Pulmonary artery endothelial cell (primary cell): ENCODE data around the gene REEP6. TPM values are rescaled to one million over a fixed set of nuclear protein-coding genes. Genes with fewer than 3 reads are reported as not detected.
"Not testable (repeated sequence)": the region's sequence is repeated elsewhere in the genome, so short reads cannot be mapped to it uniquely, and the experiment has no call there.

Experiments
- DNase-seq: peaks from one replicate; pipeline ENCODE4 v3.0.0-alpha.2; 2011; ENCODE audit warnings: low read depth, low spot score
- total RNA-seq: library from RNA; depleted of rRNA; stranded (reverse); fragments of >200 nt; gene quantifications from 2 replicates; pipeline ENCODE4 v1.2.3, GENCODE V29; 2014

The REEP6 gene
- total RNA-seq, 1 donor from 2014 or later = 0.53 TPM

GRCh38 chr19:1471515-1472160, 19.3 kb upstream of the REEP6 start:
- DNase-seq = no peak

- DNase-seq = no peak
These were observed 18.5 kb upstream of the REEP6 start for GRCh38 chr19:1472231-1473084.

GRCh38 chr19:1473085-1473851, 17.7 kb upstream of the REEP6 start:
- DNase-seq = no peak

DNA sequence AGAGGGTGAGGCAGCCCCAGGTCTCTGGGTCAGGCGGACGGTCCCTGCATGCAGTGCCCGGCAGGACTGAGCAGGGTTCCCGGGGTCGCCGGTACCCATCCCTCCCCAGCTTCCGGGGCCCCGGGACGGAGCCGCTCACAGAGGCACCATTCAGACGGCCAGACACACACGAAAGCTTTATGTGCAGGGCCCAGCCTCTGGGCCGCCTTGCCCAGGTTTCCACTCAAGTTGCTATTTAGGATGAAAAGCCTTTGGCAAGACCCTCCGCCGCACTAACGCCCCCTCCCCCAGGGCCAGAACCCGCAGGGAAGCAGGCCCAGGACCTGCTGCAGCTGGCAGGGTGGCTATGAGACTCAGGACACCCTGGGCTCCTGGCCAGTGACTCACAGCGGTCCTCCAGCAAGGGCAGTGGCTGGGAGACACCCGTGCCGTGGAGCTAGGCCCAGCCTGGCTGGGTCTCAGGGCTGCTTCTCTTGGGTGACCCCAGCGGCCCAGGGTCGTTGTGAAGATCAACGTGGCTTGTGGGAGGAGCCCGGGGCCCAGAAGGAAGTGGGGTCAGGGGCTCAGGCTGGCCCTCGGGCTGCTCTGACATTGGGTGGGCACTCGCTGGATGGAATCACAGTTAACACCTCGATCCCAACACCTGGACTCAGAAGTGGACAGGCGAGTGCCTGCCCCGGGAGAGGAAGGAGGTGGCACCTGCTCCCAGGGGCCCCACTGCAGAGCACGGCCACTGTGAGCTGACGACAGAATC, 16.8 kb upstream of the REEP6 start:
- DNase-seq = no peak

DNA sequence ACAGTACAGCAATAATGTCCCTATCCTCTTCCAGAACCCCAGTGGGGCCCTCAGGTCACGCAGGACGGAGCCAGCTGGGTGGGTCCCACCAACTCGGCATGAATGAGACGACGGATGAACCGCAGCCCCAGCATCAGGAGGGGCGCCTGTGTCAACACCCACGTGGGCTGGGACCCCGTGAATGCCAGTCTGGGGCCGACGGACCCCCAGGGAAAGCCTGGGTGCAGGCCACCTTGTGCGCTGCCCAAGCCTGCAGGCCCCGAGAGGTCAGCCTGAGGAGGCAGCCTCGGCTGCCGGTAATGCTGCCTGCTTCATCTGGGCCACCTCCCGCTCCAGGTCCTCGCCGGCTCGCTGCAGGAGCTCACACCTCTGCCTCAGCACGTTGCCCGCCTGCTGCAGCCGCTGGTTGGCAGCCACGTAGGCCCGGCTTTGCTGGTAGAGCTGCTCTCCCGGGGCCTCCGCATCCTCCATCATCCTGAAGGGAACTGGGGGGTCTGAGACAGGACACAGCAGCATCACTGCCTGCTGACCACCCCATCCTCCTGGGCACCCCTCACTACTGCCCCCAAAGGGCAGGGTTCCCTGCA, 16.1 kb upstream of the REEP6 start:
- no peak for DNase-seq

DNA sequence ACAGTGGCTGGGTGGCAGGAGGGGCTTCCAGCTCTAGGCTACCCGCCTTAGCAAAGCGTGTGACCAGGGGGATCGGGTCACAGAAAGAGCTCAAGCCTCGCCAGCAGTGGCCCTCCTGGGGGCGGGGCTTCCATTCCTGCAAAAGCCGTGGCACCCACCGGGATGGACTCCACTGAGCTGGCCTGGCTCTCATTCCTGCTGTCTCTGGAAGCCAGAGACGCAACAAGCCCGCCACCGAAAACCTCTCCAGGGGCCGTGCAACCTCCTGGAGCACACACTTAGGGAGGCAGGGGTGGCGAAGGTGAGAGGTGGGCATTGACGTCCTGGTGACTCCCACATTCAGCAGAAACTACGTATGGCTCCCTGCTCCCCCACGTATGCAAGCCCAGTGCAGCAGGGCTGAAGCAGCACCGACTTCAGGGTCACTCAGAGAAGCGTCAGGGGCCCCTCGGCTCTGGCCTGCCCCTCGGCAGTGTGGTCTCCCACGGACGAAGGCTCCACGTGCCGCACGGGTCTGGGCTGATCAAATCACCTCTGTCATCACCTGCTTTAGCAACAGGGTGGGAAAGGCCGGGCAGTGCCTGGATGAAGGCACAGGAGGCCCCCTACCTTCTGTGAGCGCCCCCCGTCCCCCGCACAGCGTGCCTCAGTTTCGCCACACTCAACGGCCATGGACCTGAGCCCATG, 15.1 kb upstream of the REEP6 start:
- DNase-seq = no peak

DNA sequence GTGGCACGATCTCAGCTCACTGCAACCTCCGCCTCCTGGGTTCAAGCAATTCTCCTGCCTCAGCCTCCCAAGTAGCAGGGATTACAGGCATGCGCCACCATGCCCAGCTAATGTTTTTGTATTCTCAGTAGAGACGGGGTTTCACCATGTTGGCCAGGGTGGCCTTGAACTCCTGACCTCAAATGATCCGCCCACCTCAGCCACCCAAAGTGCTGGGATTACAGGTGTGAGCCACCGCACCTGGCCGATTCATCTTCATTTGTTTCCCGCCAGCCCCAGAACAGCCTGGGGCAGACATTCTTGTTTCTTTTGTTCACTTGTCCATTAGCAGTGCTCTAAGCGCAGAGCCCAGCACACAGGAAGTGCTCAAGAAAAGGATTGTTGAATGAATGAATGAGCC, 13.9 kb upstream of the REEP6 start:
- not testable (repeated sequence) for DNase-seq

DNA sequence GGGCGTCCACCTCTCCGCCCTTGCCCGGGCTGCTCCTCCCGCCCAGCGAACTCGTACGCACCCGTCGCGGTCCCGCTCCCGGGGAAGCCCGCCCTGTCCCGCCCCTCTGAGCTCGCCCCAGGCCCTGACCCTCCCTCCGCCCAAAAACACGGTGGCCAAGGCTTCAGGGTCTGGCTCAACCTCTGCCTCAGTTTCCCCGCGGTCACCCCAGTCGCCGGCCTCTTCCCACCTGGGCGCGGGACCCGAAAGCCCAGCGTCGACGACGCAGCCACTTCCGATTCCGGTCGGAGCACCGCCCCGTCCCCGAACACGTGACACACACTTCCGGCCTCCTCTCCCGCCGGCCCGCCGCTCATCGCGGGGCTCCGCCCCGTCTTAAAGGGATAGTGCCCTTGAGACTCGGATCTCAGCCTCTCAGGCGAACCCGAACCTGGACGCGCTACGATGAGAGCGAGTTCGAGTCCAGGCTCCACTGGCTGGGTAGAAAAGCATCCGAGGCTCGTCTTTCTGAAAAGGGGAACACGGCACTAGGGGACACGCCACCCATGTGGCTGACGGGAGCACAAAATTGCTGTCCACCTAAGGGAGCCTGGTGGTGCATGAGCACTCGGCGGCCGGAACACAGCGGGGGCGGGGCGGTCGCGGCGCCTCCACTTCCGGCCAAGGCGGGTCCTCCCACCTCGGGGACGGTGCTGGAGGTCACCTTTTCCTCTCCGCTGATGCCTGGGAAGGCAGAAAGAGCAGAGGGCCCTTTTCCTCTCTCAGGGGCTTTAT, 11.9 kb upstream of the REEP6 start, which contains the start of gene C19orf25:
Gene C19orf25 (minus strand): TSS at position 282 of the 774 bp plus-strand sequence. CDS start 312 bp downstream, outside the sequence.
- peak; percentile 79 for DNase-seq

DNA sequence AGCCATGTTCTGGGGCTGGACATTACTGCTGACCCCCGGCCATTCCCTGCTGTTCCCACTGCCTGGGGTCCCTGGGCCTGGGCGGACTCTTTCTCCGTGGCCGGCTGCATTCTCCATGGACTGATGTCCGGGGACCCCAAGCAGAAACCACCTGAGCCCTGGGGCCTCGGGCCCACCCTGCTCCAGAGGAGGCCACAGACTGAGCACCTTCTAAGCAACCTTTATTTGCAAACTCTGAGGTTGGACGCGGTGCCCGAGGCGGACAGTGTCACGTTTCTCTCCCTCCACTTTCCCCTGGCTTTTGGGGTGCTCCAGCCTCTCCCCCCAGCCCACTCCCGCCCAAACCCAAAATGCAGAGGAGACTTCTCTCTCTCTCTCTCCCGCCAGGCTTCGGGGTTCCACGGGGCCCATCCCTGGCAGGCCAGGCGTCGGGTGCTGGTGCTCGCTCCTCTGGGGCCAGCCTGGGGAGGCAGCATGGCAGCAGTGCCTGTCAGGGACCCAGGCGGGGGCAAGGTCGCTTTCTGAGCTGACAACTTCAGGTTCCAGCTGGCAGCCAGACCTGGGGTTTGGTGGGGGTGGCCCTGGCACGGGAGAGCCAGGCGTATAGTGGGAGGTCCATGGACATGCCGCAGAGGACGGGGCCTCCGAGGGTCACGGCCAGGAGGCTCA, 9.6 kb upstream of the REEP6 start:
- no peak for DNase-seq

GRCh38 chr19:1481893-1482360, 9.1 kb upstream of the REEP6 start:
- DNase-seq = no peak

DNA sequence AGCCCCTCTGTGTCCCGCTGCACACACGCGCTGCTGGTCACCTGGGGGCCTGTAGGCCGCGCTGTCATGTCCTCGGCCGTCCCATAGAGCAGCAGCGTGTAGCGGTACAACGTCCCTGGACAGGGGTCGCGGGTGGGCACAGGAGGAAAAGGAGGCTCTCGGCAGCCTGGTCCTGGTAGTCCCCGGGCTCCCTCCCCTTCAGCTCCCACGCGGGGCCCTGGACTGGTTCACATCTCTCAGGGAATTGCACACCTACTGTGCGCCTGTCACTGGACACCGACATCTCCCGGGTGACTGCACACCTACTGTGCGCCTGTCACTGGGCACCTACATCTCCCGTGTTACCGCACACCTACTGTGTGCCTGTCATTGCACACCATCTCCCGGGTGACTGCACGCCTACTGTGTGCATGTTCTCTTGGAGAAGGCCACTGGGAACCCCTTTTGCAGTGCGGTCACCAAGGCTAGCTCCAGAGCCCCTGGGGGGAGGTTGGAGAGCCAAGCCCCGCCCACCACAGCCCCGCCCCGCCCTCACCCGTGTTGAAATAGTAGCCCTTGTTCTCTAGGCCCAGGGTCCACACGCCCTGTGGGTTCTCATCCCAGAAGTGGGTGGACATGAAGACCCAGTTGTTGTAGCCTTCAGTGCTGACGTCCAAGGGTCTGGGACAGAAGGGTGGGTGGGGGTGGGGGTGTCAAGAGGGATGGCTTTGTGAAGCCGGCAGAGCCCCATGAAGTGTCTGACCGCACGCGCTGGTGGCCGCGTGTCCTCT, 8.4 kb upstream of the REEP6 start:
- DNase-seq = no peak

GRCh38 chr19:1483131-1483978, 7.6 kb upstream of the REEP6 start:
- DNase-seq = no peak

GRCh38 chr19:1483979-1484428, 7.0 kb upstream of the REEP6 start:
- DNase-seq = no peak

- DNase-seq = no peak
These were observed 4.0 kb upstream of the REEP6 start for GRCh38 chr19:1486720-1487575.

DNA sequence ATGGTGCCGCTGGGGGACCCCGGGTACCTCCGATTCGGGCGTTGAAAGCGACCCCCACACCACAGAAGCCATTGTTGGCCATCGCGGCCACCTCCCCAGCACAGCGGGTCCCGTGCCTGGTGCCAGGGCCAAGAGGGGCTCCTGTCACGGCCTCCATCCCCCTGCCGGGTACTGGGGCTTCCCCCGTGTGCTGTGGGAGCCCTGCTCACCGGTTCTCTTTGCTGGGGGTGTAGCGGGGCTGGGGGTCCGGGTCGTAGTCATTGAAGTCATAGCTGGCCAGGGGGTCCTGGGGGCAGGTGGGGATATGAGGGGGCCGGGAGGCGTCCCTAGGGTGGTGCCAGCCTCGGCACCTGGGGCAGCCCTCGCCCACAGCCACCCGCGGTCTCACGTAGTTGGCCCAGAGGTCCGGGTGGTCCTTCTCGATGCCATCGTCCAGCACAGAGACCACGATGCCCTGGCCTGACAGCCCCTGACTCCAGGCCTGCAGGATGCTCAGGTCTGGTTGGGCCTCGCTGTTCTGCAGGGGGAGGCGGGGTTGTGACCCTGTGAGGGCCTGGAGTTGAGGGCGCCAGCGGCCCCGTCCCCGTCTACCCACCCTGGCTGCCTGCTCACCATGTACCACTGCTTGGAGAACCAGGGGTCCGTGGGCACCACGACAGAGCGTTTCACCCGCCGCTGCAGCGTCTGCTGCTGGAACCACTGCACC, 3.3 kb upstream of the REEP6 start:
- no peak for DNase-seq

DNA sequence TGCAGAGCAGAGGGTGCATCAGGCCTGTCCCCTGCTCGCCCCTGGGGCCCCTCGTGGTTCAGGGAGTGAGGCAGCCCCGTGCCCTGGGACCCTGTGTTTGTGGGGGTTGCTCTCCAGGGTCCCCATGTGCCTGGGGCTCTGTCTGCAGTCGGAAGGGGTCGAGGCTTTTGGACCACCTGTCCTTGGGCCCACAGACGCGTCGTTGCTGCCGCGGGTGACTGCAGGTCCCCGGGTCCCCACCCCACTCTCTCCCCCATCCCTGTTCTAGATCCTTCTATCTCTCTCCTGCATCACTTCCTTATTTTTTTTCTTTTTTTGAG, 2.7 kb upstream of the REEP6 start:
- no peak for DNase-seq
